Cortex of kidney (tissue), 1 donor: ENCODE results near the gene CARS2.
"Not testable (repeated sequence)": the region's sequence is repeated elsewhere in the genome, so short reads cannot be mapped to it uniquely, and the experiment has no call there.

Source experiments
- DNase-seq: peaks from one replicate; lab custom pipeline; 2025; lab: John Stamatoyannopoulos, UW

The CARS2 gene

GRCh38 chr13:110682746-110683145 is 23.2 kb downstream of the CARS2 start:
- no peak for DNase-seq

GRCh38 chr13:110681868-110682550 is 23.9 kb downstream of the CARS2 start:
- no peak for DNase-seq

- DNase-seq: no peak
These were observed 25.1 kb downstream of the CARS2 start for GRCh38 chr13:110680852-110681251.

DNA sequence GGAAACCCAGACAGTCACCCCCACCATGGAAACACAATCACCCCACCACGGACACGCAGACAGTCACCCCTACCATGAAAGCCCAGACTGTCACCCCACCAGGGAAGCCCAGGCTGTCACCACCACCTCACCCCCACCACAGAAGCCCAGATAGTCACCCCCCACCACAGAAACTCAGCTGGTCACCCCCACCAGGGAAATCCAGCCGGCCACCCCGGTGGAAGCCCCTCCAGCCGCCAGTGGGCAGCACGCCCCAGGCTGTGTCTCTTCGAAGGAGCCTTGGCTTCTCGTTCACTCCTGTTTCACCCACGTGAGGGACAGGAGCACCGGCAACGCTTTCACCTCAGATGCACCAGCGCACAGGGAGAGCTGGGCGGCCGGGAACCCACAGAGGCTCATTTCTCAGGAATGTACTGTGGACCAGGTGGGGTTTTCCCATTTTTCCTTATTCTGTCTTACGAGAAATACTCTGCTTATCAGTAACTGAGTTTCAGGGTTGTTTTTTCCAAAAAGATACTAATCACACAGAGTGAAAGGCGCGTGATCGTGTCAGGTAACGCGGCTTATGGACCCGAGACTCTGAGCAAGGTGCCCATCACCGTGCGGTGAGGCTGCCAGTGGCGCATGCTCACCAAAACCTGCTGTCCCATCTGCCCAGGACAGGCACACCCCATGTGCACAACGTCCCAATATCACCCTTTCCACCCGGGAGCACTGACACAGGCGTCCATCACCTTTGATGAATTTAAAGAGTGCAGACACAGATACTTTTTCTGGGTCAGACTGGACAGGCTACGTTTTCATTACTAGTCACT is 28.0 kb downstream of the CARS2 start:
- no peak for DNase-seq

GRCh38 chr13:110676595-110677587 is 29.0 kb downstream of the CARS2 start:
- no peak for DNase-seq

DNA sequence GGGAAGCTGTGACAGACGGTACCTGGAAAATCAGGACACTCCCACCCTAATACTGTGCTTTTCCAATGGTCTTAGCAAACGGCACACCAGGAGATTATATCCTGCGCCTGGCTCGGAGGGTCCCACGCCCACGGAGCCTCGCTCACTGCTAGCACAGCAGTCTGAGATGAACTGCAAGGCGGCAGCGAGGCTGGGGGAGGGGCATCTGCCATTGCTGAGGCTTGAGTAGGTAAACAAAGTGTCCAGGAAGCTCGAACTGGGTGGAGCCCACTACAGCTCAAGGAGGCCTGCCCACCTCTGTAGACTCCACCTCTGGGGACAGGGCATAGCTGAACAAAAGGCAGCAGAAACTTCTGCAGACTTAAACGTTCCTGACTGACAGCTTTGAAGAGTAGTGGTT is 36.1 kb downstream of the CARS2 start:
- not testable (repeated sequence) for DNase-seq

DNA sequence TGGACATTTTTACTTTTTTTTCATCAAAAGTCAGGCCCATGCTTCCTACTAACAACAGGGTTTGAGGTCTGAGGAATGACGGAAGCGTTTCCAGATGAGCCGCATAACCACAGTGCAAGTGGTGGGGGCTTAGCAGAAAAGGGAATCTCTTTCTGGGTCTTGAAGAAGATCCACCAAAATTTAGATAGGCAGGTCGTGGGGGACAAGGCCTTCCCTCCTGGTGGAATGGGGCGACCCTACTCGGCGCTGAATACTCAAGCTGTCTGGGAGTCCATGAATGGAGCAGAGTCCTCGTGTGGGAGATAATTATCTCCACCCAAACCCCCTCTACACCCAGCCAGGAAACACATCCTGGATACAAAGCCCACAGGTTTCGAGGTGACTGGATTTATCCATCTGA is 36.9 kb downstream of the CARS2 start:
- no peak for DNase-seq

DNA sequence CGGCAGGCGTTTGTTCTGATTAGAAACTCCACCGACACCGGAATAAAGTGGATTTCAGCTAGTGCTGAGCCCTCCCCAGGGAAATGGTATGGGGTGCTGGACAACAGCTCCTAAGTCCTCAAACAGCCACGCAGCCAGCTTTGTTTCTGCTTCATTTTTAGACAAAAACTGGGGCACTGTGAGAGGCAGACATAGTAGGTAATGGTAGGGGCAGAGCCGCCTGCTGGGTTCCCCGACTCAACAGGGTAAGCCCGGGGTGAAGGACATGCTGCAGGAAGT is 39.7 kb downstream of the CARS2 start:
- no peak for DNase-seq

DNA sequence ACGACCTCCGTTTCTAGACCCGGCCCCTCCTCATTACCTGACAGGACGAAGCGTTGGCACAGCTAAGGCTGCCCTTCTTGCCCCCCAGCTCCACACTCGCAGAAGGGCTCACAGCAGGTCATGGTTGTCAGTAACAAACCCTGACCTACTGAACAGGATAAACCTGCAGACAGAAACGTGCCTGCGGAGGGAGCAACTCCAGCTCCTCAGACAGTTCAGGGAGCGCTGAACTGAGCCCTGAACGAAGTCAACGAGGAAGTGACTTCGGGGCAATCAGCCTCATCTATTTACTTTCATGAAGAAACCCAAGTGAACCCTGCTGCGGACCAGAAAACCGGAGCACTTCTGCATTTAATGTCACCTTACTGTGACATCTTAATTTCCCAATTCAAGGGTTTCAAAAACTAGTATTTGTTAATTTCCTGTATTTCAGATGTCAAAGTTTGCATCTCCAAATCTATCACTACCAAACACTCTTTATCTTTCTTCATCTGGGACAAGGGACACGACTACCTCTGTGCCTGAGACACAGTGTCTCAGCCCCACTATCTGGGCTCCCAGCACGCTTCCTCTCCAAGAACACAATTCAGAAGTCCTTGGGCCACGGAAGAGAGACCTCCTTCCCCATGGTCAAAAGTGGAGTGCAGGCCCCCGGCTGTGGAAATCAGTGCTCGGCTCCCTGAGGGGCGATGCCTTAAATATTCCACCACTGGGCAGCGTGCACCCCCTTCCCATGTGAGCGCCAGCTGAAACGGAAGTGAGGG is 40.2 kb downstream of the CARS2 start:
- no peak for DNase-seq

GRCh38 chr13:110664673-110665072 is 41.2 kb downstream of the CARS2 start:
- DNase-seq: no peak

DNA sequence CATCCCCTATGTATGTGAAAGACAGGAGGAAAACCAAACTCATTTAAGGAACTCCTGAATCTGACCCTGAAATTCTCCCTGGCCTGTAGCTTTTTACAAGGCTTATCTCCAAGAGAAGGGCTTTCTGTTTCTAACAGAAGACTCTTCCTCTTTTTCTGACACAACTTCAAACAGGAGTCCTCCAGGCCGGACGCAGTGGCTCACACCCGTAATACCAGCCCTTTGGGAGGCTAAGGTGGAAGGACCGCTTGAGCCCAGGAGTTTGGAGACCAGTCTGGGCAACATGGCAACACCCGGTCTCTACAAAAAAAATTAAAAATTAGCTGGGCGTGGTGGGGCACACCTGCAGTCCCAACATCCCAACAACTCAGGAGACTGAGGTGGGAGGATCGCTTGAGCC is 41.9 kb downstream of the CARS2 start:
- no peak for DNase-seq

DNA sequence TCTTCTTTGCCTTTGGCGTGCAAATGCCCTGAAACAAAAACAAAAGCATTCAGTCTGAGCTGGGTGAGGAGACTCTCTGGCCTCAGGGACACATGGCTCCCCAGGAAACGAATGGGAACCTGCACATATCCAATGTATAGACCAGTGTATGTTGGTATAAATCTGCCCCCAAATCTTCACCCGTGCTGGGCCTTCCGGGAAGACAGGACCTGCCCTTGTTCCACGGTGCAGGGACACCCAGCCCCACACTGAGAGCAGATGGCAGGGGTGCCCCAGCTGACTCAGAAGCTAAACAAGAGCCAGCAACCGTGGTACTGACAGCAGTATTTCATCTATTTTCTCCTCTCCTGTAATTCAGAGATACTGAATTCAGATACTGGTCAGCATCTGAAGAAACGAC is 42.4 kb downstream of the CARS2 start:
- no peak for DNase-seq

DNA sequence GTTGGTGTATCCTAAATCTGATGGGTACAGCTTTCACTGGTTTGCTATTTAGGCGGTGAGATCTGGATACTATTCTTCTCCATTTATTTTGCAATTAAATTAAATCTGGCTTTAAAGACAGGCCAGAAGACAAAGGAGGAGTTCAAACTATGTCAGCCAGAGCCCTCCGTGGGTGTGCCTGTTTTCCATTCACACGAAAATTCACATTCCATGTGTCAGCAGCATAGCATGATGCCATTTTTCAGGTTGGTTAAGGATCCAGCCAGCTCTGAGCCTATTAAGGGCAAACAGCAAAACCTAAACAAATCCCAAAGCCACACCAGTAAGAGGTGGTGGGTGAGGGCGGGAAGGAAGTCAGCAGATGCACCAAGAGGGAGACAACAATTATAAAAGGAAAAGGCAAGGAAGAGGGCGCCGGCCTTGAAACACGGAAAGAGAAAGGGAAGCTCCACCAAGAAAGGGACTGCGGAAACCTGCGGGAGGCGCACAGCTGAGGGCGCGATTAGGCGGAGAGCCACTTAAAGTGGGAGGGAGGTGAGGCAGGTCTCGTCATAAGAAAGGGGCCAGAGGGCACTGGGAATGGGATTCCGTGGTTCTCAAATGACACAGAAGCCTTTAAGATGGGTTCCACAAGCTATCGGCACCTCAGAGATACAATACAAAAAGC is 43.0 kb downstream of the CARS2 start:
- DNase-seq: no peak

- DNase-seq: no peak
These were observed 43.8 kb downstream of the CARS2 start for GRCh38 chr13:110662091-110662490.

GRCh38 chr13:110661256-110661655 is 44.7 kb downstream of the CARS2 start:
- no peak for DNase-seq

DNA sequence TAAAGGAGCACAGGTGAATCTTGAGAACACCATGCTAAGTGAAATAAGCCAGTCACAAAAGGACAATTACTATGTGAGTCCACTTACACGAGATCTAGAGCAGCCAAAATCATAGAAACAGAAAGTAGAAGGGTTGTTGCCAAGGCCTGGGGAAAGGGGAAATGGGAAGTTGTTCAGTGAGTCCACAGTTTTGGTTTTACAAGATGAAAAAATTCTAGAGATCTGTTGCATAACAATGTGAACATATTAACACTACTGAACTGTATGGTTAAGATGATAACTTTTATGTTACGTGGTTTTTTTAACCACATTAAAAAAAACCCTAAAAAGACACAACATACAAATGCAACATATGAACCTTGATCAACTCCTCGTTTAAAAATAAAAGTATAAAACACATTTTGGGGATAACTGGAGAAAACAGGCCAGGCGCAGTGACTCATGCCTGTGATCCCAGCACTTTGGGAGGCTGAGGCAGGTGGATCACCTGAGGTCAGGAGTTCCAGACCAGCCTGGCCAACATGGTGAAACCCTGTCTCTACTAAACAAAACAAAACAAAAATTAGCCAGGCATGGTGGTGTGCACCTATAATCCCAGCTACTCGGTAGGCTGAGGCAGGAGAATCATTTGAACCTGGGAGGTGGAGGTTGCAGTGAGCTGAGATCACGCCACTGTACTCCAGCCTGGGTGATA is 47.6 kb downstream of the CARS2 start:
- not testable (repeated sequence) for DNase-seq

GRCh38 chr13:110657196-110657595 is 48.7 kb downstream of the CARS2 start:
- no peak for DNase-seq

DNA sequence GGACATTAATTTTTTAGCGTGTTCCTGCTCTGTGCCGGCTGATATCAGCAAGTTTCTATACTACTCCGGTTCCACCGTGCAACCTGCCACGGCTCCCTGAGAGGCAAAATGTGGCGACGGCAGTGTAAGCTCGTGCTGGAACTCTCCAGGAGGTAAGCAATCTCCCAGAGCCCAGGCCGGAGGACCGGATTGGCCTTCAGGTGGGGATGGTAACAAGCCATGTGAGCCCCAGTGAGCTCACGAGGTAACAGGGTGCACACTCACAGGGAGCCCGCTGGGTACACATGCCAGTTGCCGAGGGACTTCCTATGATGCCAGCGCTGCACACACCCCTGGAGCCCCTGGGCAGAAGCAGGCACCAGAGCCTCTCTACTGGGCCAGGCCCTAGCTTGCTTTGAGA is 52.1 kb downstream of the CARS2 start:
- no peak for DNase-seq

GRCh38 chr13:110653271-110653670 is 52.6 kb downstream of the CARS2 start:
- DNase-seq: no peak

DNA sequence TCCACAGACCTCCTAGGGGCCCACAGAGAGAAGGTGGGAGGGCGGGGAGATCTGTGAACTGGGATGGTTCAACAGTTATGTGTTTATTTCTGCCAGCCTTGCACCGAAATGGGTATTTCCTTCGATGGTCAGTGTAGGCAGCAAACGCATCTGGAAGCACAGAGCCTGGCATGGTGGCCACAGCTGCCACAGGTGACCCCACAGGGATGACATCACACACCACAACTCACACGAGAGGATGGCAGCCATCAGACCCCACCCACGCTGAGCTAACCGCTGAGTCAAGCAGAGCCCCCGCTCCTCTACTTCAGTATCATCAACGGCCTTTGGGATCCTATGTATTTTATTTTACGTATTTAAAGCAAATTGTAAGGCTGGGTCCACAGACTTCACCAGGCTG is 53.2 kb downstream of the CARS2 start:
- DNase-seq: no peak
